ENCODE data around the gene LY6G5C. TPM values are rescaled to one million over a fixed set of nuclear protein-coding genes. Genes with fewer than 3 reads are reported as not detected.

The LY6G5C gene
- total RNA-seq, 1 experiment from 2014 or later = 3.2 TPM

DNA sequence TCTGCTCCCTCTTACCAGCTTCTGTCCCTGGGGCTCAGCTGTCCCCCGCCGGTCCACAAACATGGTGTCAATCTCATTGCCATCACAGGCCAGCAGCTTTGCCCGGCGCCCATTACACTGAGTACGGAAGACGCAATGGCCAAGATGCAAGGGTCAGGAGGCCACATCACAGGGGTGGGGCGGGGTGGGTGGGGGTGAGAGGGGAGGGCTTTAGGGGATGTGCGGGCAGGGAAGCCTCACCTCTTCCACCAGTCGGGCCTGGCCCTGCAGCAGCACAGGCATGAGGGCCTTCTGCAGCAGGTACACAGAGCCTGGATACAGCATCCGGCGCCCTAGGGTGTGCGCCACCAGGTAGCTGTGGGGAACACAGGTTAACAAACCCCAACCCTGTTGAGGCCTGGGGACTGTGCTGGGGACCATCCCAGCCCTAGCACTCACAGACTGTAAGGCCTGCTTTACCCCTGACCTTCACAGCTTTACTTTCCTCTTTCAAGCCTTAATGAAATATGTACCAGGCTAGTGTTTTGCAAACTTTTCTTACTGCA, 10.8 kb upstream of the LY6G5C start:
- no peak for DNase-seq (ENCODE audit: low read depth)

DNA sequence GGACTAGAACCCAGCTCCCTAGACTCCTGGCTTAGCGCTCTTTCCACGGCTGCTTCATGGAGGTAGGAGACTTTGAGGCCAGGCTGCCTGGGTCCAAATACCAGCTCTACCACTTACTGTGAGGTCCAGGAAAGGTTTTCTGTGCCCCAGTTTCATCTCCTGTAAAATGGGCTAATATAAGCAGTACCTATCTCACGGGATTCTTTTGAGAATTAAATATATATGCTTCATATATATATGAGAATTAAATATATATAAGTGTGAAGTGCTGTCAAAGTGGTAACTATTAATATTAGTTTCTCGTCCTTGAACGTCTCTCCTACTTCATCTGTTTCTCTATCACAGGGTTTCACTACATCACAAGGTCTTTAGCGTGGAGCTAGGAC, 10.2 kb upstream of the LY6G5C start:
- no peak for DNase-seq (ENCODE audit: low read depth)

DNA sequence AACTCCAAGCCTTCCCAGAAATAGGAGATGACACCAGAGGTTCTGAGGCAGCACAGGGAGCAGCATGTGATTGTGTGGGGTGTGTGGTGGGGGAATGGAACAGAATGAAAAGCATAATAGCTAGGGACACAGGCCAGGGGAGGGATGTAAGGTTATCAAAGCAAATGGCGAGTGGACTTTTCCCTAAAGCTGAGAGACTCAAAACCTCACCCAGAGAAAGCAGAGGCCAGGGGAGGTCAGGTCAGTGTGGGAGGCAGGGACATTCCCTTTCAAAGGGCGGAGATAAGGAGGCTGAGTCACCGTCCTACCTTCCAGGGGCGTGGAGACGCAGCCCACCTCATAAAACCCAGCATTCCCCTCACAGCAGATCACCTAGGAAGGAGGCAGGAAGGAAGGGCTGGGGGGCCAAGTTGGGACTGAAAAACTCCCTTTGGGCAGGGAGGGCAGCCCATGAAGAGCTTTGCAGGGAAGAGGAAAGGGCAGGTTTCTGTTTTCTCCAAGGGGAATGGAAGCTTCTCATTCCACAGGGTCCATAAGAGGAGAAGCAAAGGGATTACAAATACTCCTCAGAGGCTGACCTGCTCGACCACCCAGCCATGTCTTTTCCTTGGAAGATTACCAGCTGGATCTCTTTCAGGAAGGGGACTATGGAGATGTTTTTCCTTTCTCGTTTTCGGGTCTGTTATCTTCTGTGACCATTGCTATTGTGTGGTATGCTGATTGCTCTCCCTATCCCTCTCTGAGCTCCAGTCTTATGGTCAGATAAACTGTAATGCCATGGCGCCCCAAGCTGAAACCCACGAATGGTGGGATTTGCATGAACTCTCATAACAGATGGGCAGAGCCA, 9.6 kb upstream of the LY6G5C start:
- DNase-seq (ENCODE audit: low read depth) = no peak

- no peak for DNase-seq (ENCODE audit: low read depth)
Measured at GRCh38 chr6:31689249-31690110, 8.6 kb upstream of the LY6G5C start.

DNA sequence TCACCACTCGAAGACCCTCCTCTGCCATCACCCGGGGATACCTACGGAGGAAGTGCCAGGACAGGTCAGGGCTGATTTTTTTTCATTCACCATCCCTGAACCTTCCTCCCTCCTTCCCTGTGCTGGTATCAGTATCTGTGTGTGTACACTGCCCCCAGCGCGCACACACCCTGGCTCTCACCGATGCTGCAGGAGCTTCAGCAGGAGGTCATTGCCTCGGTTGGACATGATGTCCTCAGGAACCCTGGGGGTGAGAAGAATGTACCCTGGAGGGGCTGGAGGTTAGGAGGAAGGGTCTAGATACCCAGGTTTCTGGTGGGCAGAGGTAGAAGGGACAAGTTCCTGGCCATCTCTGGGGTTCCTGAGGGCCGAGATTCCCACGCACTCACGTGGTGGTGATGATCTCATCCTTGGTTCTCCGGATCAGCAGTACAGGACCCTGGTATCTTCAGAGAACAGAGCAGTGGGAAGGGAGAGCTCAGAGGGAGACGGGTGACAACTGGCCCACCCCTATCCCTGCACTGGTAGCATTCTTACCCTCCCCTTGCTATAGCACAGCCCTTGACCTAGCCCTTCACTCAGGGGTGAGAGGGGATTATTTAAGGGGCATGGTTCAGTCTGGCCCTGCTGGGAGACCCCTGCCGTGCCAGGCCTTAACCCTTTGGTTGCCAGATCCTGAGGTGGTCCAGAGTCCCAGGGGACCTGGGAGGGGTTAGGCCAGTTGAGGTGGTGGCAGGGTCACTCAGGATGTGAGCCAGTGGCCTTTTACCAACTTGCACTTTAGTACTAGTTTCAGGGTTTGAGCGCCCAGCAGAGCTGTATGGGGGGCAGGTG, 7.2 kb upstream of the LY6G5C start:
- no peak for DNase-seq (ENCODE audit: low read depth)

- peak; percentile 48 for DNase-seq (ENCODE audit: low read depth)
Measured at GRCh38 chr6:31687321-31687720, 6.5 kb upstream of the LY6G5C start.

DNA sequence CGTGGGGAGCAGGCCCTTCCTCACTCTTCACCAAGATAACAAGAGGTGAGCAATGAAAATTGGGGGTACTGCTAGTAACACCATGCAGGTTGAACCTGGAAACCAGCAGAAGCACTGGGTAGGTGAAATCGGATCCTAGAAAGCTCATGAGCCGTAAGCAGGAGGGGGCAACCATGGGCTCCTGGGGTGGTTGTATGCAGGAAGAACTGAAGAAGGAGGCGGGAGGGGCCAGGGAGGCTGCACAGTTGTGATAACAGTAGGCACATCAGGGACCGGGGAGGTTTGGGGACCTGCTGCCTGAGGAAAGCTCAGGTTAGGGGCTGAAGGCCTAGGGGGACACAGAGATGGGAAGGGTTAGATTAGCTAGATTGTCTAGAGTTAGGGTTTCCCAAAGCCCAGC, 5.6 kb upstream of the LY6G5C start:
- DNase-seq (ENCODE audit: low read depth) = no peak

GRCh38 chr6:31683591-31683990, 2.7 kb upstream of the LY6G5C start:
- DNase-seq (ENCODE audit: low read depth) = no peak

- peak; percentile 40 for DNase-seq (ENCODE audit: low read depth)
Measured at GRCh38 chr6:31681135-31681671, 336 bp upstream of the LY6G5C start.

DNA sequence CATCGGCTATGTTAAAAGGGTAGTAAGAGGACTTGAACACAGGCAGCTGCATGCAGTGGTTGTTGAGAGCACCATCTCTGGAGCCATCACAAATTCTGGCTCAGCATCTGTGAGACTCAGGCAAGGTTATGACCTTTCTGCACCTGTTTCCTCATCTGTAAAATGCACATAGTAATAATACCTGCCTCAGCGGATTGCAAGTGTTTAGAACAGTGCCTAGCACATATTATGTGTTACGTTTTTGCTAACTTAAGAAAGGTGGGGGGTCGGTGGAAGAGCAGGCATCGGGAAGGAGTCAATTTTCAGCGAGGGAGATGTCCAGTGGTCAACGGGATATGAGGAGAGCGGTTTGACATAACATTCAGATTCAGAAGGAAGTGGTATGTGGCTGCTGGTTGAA, 2.9 kb downstream of the LY6G5C start:
- no peak for DNase-seq (ENCODE audit: low read depth)

DNA sequence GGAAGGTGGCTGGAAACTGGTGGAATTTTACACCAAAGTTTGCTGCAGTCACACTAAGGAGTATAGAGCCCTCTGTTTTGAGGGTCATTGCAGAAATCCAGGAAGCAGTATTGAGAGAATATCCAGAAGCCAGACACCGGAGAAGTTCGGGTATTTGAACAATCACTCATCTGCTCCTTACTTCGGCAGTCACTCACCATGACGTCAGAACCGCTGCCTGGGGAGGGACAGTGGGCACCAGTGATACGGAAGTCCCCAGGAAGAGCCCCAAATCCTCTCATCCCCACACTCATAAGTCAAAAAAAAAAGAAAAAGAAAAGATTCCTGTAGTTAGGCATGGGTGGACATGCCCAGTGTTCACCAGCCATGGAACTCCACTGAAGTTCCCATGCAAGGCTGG, 4.0 kb downstream of the LY6G5C start:
- no peak for DNase-seq (ENCODE audit: low read depth)

GRCh38 chr6:31676322-31676903, 4.5 kb downstream of the LY6G5C start:
- DNase-seq (ENCODE audit: low read depth) = no peak

- no peak for DNase-seq (ENCODE audit: low read depth)
Measured at GRCh38 chr6:31669676-31670075, 11.2 kb downstream of the LY6G5C start, which contains the start of gene LY6G5B. TSS of gene LY6G5B (plus strand) at chr6:31669976. CDS start at chr6:31670951, 975 bp downstream.

DNA sequence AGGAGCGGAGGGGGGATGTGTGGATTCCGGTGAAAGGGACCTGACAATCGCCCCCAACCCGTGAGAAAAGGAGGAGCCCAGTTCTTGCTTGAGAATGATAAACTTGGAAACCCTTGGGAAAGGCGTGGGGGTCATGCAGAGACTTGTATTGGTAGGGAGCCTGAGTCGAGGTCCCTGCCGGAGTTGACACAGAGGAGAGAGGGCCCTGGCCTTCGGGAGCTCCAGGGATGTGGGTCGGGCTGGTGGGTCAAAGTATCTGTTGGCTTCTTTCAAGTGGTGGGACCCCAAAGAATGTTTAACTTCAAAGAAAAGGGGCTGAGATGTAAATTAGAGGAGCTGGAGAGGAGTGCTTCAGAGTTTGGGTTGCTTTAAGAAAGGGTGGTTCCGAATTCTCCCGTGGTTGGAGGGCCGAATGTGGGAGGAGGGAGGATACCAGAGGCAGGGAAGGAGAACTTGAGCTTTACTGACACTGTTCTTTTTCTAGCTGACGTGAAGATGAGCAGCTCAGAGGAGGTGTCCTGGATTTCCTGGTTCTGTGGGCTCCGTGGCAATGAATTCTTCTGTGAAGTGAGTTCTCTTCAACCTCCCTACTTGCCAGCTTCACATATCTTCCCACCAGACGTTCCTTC, 14.4 kb downstream of the LY6G5C start:
- DNase-seq (ENCODE audit: low read depth) = no peak

GRCh38 chr6:31665501-31666336, 15.1 kb downstream of the LY6G5C start, which contains the start of gene CSNK2B:
TSS of gene CSNK2B (plus strand) at chr6:31666080. CDS start at chr6:31666832, 752 bp downstream.
- DNase-seq (ENCODE audit: low read depth) = peak; percentile 97

DNA sequence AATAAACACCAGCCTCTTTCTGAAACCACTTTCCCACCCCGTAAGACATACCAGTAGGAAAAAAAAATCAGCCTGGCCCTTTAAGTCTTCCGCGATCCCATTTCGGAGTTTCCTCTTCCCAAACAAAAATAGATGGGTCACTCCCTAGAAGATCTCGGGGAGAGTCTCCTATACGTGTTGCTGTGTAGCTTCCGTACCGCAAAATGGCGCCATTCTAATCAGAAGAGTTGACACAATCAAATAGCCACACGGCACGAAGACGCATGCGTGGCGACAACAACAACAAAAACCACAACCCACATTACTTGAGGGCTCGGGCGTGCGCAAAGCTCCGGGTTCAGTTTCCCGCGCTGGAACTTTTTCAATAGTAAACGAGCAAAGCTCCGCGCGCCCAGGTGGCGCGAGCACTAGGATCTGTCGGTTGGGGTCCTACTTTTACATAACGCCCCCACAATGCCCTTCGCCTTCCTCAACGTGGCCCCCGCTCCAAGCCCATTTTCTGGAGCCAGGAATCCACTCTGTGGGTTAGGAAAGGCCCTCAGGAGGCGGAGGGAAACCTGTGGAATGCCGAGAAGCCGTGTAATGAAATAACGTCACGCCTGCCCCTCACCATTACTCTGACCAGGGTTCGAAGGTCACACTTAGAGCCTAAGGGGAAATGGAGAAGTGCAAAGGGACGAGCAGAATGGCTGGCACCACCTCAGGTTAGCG, 15.9 kb downstream of the LY6G5C start, which contains the start of gene GPANK1:
Gene GPANK1 (minus strand): TSS at position 208 of the 711 bp plus-strand sequence. CDS start 519 bp downstream, outside the sequence.
- peak; percentile 97 for DNase-seq (ENCODE audit: low read depth)

DNA sequence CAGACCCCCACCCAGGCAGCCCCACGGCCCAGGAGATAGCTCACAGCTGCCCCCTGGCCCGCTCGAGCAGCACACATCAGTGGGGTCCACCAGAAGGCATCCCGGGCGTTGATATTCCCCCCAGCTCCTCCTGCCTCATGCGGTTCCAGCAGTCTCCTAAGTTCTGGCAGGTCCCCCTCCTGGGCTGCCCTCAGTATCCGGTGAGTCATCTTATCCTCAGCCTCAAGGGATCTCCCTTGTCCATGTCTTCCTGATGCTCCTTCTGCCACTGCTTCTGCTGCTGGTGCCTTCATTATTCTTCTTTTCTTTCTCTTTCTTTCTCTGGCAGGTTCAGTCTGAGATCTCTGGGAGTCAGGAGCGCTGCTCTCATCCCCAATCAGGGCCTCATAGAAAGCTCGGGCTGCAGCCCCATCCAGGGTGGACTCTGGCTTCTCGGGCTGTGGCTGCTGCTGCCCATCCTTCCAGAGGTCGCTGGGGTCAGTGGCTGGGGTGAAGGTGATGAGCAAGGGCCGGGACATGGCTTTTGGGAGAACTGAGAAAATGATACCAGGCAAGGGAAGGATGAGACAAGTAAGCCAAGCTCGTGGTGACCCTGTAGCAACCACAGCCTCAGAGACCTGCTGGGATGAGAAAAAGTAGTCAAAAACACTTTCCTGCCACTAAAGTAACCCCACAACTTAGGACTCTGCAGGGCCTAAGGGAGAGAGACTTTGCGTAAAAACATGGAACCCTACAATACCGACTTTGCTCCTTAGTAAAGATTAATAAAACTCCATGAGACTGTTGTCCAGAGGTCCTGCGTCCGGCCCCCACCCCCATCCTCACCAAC, 16.7 kb downstream of the LY6G5C start:
- peak; percentile 88 for DNase-seq (ENCODE audit: low read depth)

Measured in LHCN-M2 (cell line).